ENCODE measurements around the gene RNF44. TPM values are rescaled to one million over a fixed set of nuclear protein-coding genes. Genes with fewer than 3 reads are reported as not detected.

RNF44 gene
- total RNA-seq, 4 donors from 2014 or later = 8.8 to 23.1 (median 15.5) TPM

GRCh38 chr5:176562189-176562588 lies 25.0 kb upstream of the RNF44 start:
- no peaks in the 10 kb centered on the region for H3K36me3 ChIP-seq
- 52 to 55% methylated on average over 8 to 10 of the region's 10 CpGs for WGBS, 2 donors
- TF ChIP-seq CTCF (IDR thresholded peaks at IDR 0.05) (no peak), POLR2A (IDR thresholded peaks at IDR 0.05) (no peak)
- H3K4me3 ChIP-seq = no peak overlapping the region
- intact Hi-C loops (cut with DNase I) = no loop called here
- H3K27ac ChIP-seq = no peak overlapping the region
- DNase-seq = no peak
- H3K27me3 ChIP-seq = peaks cover 0 to 37% (median 0%) of the 10 kb centered on the region in 4 donors
- no peaks in the 10 kb centered on the region for H3K4me1 ChIP-seq
- peaks cover 0 to 3% (median 0%) of the 10 kb centered on the region in 3 donors for H3K9me3 ChIP-seq

GRCh38 chr5:176561259-176561658 lies 24.1 kb upstream of the RNF44 start:
- 65 to 67% methylated on average over 3 of the region's 3 CpGs for WGBS, 2 donors
- no peak for DNase-seq
- TF ChIP-seq POLR2A (IDR thresholded peaks at IDR 0.05) = no peak
- TF ChIP-seq CTCF (IDR thresholded peaks at IDR 0.05) = no peak
- Histone ChIP-seq H3K9me3 (peaks cover 0 to 3% (median 0%) of the 10 kb centered on the region in 3 donors), H3K27ac (no peak overlapping the region), H3K27me3 (peaks cover 0 to 33% (median 0%) of the 10 kb centered on the region in 4 donors), H3K36me3 (no peaks in the 10 kb centered on the region), H3K4me3 (no peak overlapping the region), H3K4me1 (no peaks in the 10 kb centered on the region)
- intact Hi-C loops (cut with DNase I) = no loop called here

- Histone ChIP-seq H3K27me3 (peaks cover 0 to 29% (median 0%) of the 10 kb centered on the region in 4 donors), H3K36me3 (no peaks in the 10 kb centered on the region), H3K9me3 (peaks cover 0 to 3% (median 0%) of the 10 kb centered on the region in 3 donors), H3K4me1 (no peaks in the 10 kb centered on the region), H3K27ac (no peak overlapping the region), H3K4me3 (no peak overlapping the region)
- DNase-seq = no peak
- WGBS, 2 donors = 63 to 67% methylated on average over 7 to 8 of the region's 8 CpGs
- no peak for TF ChIP-seq CTCF (IDR thresholded peaks at IDR 0.05)
- TF ChIP-seq POLR2A (IDR thresholded peaks at IDR 0.05) = no peak
- intact Hi-C loops (cut with DNase I) = no loop called here
Observed at GRCh38 chr5:176560364-176560763, 23.2 kb upstream of the RNF44 start.

- no peak for TF ChIP-seq CTCF (IDR thresholded peaks at IDR 0.05)
- no peak for TF ChIP-seq POLR2A (IDR thresholded peaks at IDR 0.05)
- intact Hi-C loops (cut with DNase I) = no loop called here
- no peak for DNase-seq
Observed at GRCh38 chr5:176559683-176560082, 22.5 kb upstream of the RNF44 start.

GRCh38 chr5:176557846-176558245 lies 20.6 kb upstream of the RNF44 start:
- 95 to 97% methylated on average over 8 to 13 of the region's 13 CpGs for WGBS, 2 donors
- TF ChIP-seq POLR2A (IDR thresholded peaks at IDR 0.05) (no peak), CTCF (IDR thresholded peaks at IDR 0.05) (no peak)

More at GRCh38 chr5:176559683-176560082, 22.5 kb upstream of the RNF44 start:
- no peak overlapping the region for H3K4me3 ChIP-seq
- H3K36me3 ChIP-seq = no peaks in the 10 kb centered on the region
- WGBS, 2 donors = 32 to 37% methylated on average over 2 to 4 of the region's 5 CpGs
- no peak overlapping the region for H3K27ac ChIP-seq
- peaks cover 0 to 3% (median 0%) of the 10 kb centered on the region in 3 donors for H3K9me3 ChIP-seq
- H3K27me3 ChIP-seq = peaks cover 0 to 30% (median 0%) of the 10 kb centered on the region in 4 donors
- no peaks in the 10 kb centered on the region for H3K4me1 ChIP-seq

More at GRCh38 chr5:176557846-176558245, 20.6 kb upstream of the RNF44 start:
- Histone ChIP-seq H3K4me1 (peaks cover 0 to 18% (median 3%) of the 10 kb centered on the region in 3 donors), H3K36me3 (no peaks in the 10 kb centered on the region), H3K27ac (no peak overlapping the region), H3K9me3 (peaks cover 0 to 3% (median 0%) of the 10 kb centered on the region in 3 donors), H3K4me3 (no peak overlapping the region), H3K27me3 (peaks cover 0 to 48% (median 0%) of the 10 kb centered on the region in 4 donors)
- DNase-seq = no peak
- intact Hi-C loops (cut with DNase I) = no loop called here
